AML-193 (cell line): ENCODE results near the gene ACOX1.
"Not testable (repeated sequence)": the region's sequence is repeated elsewhere in the genome, so short reads cannot be mapped to it uniquely, and the experiment has no call there.

Experiments
- DNase-seq, 2 experiments: peaks; one replicate each; lab custom pipeline; 2025; lab: John Stamatoyannopoulos, UW

The ACOX1 gene

GRCh38 chr17:75981019-75981615 is 2.2 kb upstream of the ACOX1 start:
- no peak for DNase-seq

GRCh38 chr17:75980188-75981018 is 1.4 kb upstream of the ACOX1 start:
- DNase-seq: peak in 1 of 2 experiments; percentile 9

- peak; percentile 69 to 79 for DNase-seq
These were observed 780 bp upstream of the ACOX1 start for GRCh38 chr17:75979705-75980187.

GRCh38 chr17:75976175-75976848 is 2.7 kb downstream of the ACOX1 start:
- DNase-seq: no peak

GRCh38 chr17:75975757-75976174 is 3.2 kb downstream of the ACOX1 start:
- DNase-seq: no peak

- DNase-seq: not testable (repeated sequence)
These were observed 3.8 kb downstream of the ACOX1 start for GRCh38 chr17:75975187-75975586.

GRCh38 chr17:75970626-75971025 is 8.3 kb downstream of the ACOX1 start:
- DNase-seq: no peak

GRCh38 chr17:75970011-75970523 is 8.9 kb downstream of the ACOX1 start:
- DNase-seq: peak; percentile 35 to 42

- DNase-seq: not testable (repeated sequence)
These were observed 9.9 kb downstream of the ACOX1 start for GRCh38 chr17:75969044-75969443.

- DNase-seq: no peak
These were observed 13.5 kb downstream of the ACOX1 start for GRCh38 chr17:75965468-75965867.

- no peak for DNase-seq
These were observed 19.0 kb downstream of the ACOX1 start for GRCh38 chr17:75959839-75960511.

- DNase-seq: no peak
These were observed 19.7 kb downstream of the ACOX1 start for GRCh38 chr17:75959051-75959838.

- no peak for DNase-seq
These were observed 28.0 kb downstream of the ACOX1 start for GRCh38 chr17:75950855-75951554.

GRCh38 chr17:75950421-75950820 is 28.5 kb downstream of the ACOX1 start:
- no peak for DNase-seq

- no peak for DNase-seq
These were observed 33.8 kb downstream of the ACOX1 start for GRCh38 chr17:75945211-75945610.

GRCh38 chr17:75943491-75943890 is 35.5 kb downstream of the ACOX1 start:
- no peak for DNase-seq

- DNase-seq: no peak
These were observed 36.5 kb downstream of the ACOX1 start for GRCh38 chr17:75942473-75942872.

GRCh38 chr17:75941442-75941819 is 37.5 kb downstream of the ACOX1 start:
- peak in 1 of 2 experiments; percentile 47 for DNase-seq

- peak; percentile 97 for DNase-seq
These were observed 38.1 kb downstream of the ACOX1 start, which contains the start of gene FBF1 for GRCh38 chr17:75940727-75941441. Gene FBF1, minus strand, starts transcription at chr17:75941042. Its CDS starts 2,893 bp downstream, at chr17:75938149.

GRCh38 chr17:75937652-75938051 is 41.3 kb downstream of the ACOX1 start:
- no peak for DNase-seq
